Endothelial cell of umbilical vein (primary cell): ENCODE measurements around the gene TMEM129.

ENCODE experiments used
- CTCF ChIP-seq, 2 donors: IDR thresholded peaks; 1 replicate in 1 of 2; 2 replicates in 1 of 2; pipeline ENCODE4 v1.5.1; 2011; ENCODE audit warnings: low read length in 2 of 2, mild to moderate bottlenecking in 2 of 2, moderate library complexity in 2 of 2, control low read depth in 1 of 2, inconsistent platforms in 1 of 2, low read depth in 1 of 2; ENCODE audit not compliant: insufficient read depth in 1 of 2; ENCODE audit errors: extremely low read depth in 1 of 2
- EZH2 ChIP-seq: IDR thresholded peaks from 2 replicates; pipeline ENCODE4 v1.6.1; 2012; ENCODE audit warnings: borderline replicate concordance, low read depth, mild to moderate bottlenecking, moderate library complexity, low read length, inconsistent platforms; ENCODE audit not compliant: severe bottlenecking
- MYC ChIP-seq: IDR thresholded peaks from one replicate; pipeline ENCODE4 v1.6.1; 2011; ENCODE audit warnings: mild to moderate bottlenecking, low read depth, low read length
- POLR2A ChIP-seq: IDR thresholded peaks from 2 replicates; pipeline ENCODE4 v1.6.1; 2012; ENCODE audit warnings: low read depth, mild to moderate bottlenecking, control low read depth, low read length
- POLR2AphosphoS5 ChIP-seq: IDR thresholded peaks from 2 replicates; pipeline ENCODE4 v1.6.1; 2012; ENCODE audit warnings: low read depth, mild to moderate bottlenecking, control low read depth, low read length, moderate library complexity; ENCODE audit not compliant: insufficient read depth

GRCh38 chr4:1693131-1693896 is 27.8 kb downstream of the TMEM129 start:
- no peak for TF ChIP-seq POLR2A
- TF ChIP-seq CTCF (IDR thresholded peaks at IDR 0.05; ENCODE audit: extremely low read depth in 1 of 2, insufficient read depth in 1 of 2, low read depth in 1 of 2, low read length in 2 of 2): peak; percentile 94 to 95
- no peak for TF ChIP-seq POLR2AphosphoS5
- TF ChIP-seq MYC: no peak
- no peak for TF ChIP-seq EZH2
